ENCODE results near the gene MRPS34.

The MRPS34 gene

DNA sequence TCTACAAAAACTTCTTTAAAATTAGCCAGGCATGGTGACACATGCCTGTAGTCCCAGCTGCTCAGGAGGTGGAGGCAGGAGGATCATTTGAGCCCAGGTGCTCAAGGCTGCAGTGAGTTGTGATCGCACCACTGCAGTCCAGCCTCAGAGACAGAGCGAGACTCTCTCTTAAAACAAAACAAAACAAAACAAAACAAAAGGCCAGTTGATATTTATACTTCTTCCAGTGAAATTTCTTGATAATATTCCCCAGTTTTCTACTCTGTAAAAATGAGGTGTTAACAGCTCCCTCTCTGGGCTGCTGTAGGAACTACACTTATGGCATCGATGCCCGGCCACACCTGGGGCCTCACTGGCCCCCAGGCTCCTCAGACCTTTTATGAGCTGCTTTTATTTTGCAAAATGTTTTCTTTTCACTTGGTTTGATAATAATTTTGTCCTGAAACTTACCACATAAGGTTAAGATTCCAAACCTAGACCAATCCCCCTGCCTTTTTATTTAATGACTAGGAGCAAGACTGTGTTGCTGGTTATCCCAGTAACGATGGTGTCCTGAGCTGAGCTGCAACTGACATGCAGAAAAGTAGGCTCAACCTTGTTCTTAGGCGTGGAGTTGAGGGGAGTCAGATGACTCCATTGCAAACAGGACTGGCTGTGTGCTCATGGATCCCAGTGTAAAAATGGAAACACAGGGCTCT, 49.3 kb downstream of the MRPS34 start:
- DNase-seq, result peak; percentile 8

Measured in NCI-H226 (cell line).